ENCODE measurements around the gene ABTB1. TPM values are rescaled to one million over a fixed set of nuclear protein-coding genes. Genes with fewer than 3 reads are reported as not detected.

Gene ABTB1
- total RNA-seq: 7.4 and 9.9 TPM in 2 replicates

DNA sequence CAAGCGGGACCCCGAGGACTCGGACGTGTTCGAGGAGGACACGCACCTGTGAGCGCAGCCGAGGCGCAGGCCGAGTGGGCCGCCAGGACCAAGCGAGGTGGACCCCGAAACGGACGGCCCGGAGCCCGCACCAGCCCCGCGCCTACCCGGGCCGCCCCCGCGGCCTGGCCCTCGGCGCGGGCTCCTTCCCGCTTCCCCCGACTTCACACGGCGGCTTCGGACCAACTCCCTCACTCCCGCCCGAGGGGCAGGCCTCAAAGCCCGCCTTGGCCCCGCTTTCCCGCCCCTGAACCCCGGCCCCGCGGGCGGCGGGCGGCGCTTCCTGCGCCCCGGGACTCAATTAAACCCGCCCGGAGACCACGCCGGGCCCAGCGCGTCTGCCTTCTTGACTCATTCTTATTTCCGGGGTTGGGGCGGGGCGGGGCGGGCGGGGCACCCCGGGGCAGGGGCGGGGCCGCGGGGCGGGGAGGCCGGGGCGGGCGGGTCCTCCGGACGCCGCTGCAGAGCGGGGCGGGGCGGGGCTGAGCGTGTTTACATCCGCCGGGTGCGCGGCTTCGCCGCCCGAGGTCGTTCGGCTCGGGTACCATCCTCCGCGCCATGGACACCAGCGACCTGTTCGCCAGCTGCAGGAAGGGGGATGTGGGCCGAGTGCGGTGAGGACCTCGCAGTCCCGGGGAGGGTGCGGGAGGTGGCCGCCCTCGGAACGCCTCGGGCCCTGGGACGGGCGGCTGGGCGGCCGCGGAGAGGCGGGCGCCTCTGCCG, at the start of gene ABTB1:
ABTB1 (plus strand) TSS at position 524 of the 762 bp plus-strand sequence; CDS start at position 598, 74 bp downstream.

DNA sequence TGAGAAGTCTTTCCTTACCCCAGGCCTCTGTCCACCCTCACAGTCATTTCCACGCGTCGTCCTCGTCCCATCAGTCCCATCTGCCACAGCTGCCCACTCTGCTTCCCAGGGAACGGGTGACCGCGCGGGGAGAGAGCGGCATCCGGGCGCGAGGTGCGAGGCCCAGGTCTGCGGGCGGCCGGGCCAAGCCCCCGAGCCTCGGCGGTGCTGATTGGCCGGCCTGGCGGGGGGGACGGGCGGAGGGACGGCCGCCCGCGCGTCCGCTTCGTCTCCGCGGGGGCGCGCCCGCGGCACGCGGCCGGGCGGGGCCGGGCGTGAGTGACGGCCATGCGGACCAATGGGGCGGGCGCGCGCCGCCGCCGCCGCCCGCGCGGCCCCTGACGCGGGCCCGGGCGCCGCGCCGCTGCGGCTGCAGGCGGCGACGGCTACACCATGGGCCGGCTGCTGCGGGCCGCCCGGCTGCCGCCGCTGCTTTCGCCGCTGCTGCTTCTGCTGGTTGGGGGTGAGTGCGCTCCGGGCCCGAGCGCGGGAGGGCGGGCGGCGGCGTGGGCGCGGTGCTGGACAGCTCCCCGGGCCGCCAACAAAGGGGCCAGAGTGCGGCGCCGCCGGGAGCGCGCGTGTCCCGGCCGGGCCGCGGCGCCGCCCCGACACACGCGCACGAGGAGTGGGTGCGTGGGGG, 43.8 kb upstream of the ABTB1 start, which contains the start of gene PODXL2:
PODXL2 (plus strand) TSS at position 398 of the 679 bp plus-strand sequence; CDS start at position 433, 35 bp downstream.

Other genes starting within 250 kb of the ABTB1 start
- 22.5 and 30.1 TPM in 2 replicates for gene TPRA1, start 82.2 kb upstream of the ABTB1 start, total RNA-seq
- gene MCM2, start 74.5 kb upstream of the ABTB1 start, total RNA-seq: 14.8 and 18.6 TPM in 2 replicates
- 0.78 and 1.1 TPM in 2 replicates for gene PODXL2, start 43.8 kb upstream of the ABTB1 start, total RNA-seq
- gene MGLL, start 149.6 kb downstream of the ABTB1 start, total RNA-seq: 21.6 and 24.0 TPM in 2 replicates
- under 0.01 TPM in 1 of 2 replicates, not detected in the other for gene KBTBD12, start 242.3 kb downstream of the ABTB1 start, total RNA-seq

Data from articular chondrocyte of knee joint (primary cell).